WI38 (cell line): ENCODE results near the gene NAALADL2.
"Not testable (repeated sequence)": the region's sequence is repeated elsewhere in the genome, so short reads cannot be mapped to it uniquely, and the experiment has no call there.

Experiments
- H3K4me3 ChIP-seq: 2 replicates; pipeline ENCODE4 v1.5.1; 2011; ENCODE audit warnings: low read depth, mild to moderate bottlenecking, control low read depth, low read length
- TF ChIP-seq, protein P1 (sequence below): IDR thresholded peaks from 2 replicates; pipeline ENCODE4 v1.5.1; 2012; ENCODE audit warnings: low read depth, mild to moderate bottlenecking, control low read depth, low read length

The NAALADL2 gene

DNA sequence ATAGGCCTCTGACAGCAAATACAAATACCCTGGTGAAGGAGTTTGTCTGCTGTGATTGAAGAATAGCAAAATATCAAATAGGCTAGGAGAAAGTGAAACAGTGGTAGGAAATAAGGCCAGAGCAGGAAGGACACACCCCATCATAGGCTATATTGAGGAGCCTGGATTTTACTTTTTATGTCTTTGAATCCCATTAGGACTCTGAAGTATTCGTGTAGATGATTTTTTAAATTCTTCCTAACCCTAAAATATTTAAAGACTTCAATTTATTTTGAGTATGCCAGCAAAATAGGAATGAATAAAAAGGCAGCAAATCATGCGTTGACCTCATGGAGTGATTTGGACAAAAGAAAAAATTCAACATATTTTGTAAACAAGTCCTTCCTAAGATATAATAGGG lies 562.8 kb downstream of the NAALADL2 start:
- H3K4me3 ChIP-seq = no peak overlapping the region
- TF ChIP-seq, protein P1, sequence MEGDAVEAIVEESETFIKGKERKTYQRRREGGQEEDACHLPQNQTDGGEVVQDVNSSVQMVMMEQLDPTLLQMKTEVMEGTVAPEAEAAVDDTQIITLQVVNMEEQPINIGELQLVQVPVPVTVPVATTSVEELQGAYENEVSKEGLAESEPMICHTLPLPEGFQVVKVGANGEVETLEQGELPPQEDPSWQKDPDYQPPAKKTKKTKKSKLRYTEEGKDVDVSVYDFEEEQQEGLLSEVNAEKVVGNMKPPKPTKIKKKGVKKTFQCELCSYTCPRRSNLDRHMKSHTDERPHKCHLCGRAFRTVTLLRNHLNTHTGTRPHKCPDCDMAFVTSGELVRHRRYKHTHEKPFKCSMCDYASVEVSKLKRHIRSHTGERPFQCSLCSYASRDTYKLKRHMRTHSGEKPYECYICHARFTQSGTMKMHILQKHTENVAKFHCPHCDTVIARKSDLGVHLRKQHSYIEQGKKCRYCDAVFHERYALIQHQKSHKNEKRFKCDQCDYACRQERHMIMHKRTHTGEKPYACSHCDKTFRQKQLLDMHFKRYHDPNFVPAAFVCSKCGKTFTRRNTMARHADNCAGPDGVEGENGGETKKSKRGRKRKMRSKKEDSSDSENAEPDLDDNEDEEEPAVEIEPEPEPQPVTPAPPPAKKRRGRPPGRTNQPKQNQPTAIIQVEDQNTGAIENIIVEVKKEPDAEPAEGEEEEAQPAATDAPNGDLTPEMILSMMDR = no peak

DNA sequence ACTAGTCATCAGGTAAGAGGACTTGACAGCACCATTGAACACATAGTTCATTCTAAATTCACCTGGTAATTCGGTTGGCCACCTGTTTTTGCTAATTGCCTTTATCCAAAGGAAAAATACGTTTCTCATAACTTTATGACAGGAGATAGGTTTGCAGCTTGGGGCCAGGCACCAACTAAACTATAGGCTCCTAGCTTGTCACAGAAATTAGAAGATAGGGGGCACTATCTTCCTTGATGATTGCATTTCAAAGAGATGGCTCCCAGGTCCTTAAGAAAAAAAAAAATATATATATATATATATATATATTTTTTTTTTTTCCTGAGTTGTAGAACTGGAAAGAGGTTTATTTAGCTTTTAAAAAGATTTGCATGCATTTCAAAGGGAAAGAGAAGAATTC lies 563.6 kb downstream of the NAALADL2 start:
- H3K4me3 ChIP-seq = no peak overlapping the region
- TF ChIP-seq, protein P1 = no peak

DNA sequence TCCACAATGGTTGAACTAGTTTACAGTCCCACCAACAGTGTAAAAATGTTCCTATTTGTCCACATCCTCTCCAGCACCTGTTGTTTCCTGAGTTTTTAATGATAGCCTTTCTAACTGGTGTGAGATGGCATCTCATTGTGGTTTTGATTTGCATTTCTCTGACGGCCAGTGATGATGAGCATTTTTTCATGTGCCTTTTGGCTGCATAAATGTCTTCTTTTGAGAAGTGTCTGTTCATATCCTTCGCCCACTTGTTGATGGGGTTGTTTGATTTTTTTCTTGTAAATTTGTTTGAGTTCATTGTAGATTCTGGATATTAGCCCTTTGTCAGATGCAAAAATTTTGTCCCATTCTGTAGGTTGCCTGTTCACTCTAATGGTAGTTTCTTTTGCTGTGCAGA lies 564.7 kb downstream of the NAALADL2 start:
- not testable (repeated sequence) for H3K4me3 ChIP-seq

DNA sequence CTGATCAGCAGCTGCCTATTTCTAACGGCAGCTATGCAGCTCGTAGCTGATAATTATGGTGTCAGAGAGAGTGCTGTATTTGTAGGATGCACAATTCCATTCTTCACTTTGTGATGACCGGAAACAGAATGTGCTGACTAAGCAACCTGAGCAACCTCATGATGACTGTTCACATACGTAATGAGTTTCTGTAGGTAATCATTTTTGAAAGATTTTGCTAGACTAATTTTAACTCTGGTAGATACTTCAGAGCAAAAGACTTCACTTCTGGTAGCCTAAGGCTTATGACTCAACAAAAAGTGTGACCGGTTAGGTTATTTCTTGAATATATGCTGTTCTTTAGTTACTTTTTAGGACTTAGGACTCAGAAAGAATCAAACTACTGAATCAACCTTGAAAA lies 567.7 kb downstream of the NAALADL2 start:
- no peak overlapping the region for H3K4me3 ChIP-seq
- TF ChIP-seq, protein P1 = no peak

DNA sequence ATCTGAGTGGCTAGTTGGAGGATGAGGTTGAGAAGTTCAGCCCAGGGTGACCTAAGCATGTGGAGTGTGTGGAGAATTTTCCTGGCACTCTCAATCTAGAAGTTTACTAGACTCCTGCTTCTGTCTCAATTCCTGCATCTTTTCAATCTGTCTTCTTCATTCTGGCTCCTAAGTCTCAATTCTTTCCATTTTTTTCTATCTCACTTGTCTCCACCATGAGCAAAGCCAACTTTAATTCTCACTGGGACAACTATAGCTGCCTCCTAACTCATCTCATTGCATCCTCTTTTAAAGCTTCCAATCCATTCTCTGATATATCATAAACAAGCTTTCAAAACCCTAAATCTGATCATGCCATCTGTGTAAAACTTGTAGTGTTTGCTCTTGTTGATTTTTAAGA lies 569.3 kb downstream of the NAALADL2 start:
- TF ChIP-seq, protein P1 = no peak
- H3K4me3 ChIP-seq = no peak overlapping the region

DNA sequence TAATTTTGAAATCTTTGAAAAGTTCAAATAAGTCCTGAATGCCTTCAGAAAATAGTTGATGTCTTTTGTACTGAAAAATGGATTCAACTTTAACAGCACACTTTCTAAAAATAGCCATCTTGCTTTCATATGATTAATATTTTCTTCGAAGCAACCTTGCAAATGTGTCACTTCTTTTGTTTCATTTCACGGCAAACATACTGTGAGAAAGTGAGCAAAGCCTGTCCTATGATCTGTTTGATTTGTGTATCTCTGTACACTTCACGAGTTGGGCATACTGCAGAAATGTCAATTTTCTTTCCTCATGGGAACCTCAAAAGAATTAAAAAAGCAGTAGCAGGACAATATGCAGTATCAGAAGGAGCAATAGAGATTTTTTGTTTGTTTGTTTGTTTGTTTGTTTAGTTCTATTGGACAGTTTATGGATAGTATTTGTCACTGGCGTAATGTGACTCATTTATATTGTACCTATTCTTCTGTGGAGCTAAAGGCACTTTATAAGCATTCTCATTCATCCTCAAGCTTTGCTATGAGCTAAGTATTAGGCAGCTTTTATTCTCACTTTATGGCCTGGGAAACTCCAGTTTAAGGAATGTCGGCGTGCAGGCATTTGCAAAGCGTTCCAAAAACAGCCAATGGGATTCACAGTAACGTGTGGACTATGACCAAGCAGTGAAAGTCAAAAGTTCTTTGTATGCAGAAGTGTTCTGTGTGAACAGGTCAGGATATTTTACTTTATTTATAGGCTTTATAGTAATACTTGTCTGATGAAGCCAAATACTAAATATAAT lies 572.0 kb downstream of the NAALADL2 start:
- TF ChIP-seq, protein P1 = no peak
- H3K4me3 ChIP-seq = no peak overlapping the region

DNA sequence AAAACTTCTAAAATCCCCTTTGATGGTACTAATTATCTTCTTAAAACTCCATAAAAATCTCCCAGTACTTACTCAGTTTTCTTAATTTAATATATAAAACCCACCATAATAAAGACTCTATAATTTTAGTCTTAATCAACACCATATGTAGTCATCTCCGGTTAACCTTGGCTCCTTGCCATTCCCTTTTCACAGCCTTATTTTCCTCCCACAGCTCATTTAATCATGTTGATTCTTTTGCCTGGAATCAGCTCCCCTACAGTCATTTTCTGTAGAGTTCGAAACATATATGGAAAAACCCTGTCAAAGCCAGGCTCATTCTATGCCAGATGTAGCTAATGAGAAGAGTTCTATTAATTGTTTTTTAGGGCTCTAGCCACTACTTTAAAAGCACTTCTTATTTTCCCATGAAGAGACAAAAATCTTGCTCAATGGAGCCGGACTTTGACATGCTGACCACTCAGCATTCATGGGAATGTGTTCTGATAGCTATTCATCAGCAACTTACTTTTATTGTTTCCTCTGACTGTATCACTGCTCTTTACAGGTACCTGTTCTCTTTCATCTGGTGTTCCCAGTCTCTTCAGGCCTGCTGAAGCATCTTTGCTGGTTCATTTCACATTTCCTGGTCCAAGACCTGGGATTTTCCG lies 573.4 kb downstream of the NAALADL2 start:
- peak overlapping the region; percentile 4 for H3K4me3 ChIP-seq
- TF ChIP-seq, protein P1 = no peak
